Gastroesophageal sphincter (tissue), 4 donors: ENCODE measurements around the gene RALGPS1. TPM values are rescaled to one million over a fixed set of nuclear protein-coding genes. Genes with fewer than 3 reads are reported as not detected.

Experiments used
- ATAC-seq: fragments of 150-250 bp; one replicate; pipeline ENCODE4 v1.9.1; 2016; ENCODE audit warnings: mild to moderate bottlenecking, moderate library complexity
- H3K27ac ChIP-seq, 4 donors: fragments of 200-600 bp; sonication (generic) in 3 of 4; 1 replicate in 3 of 4; 2 replicates in 1 of 4; pipeline ENCODE4 v1.5.1; 2016 to 2019
- H3K27me3 ChIP-seq: fragments of 200-600 bp; sonication (generic); one replicate; pipeline ENCODE4 v1.5.1; 2019
- H3K36me3 ChIP-seq, 2 donors: fragments of 200-600 bp; sonication (generic); one replicate each; pipeline ENCODE4 v1.5.1; 2019; ENCODE audit warnings: control low read depth in 1 of 2
- H3K4me1 ChIP-seq, 3 donors: fragments of 200-600 bp; sonication (generic); 1 replicate in 2 of 3; 2 replicates in 1 of 3; pipeline ENCODE4 v1.5.1; 2016 to 2019; ENCODE audit warnings: control low read depth in 2 of 3
- H3K4me3 ChIP-seq, 2 donors: fragments of 200-600 bp; sonication (generic); one replicate each; pipeline ENCODE4 v1.5.1; 2019; ENCODE audit warnings: mild to moderate bottlenecking in 1 of 2, moderate library complexity in 1 of 2
- H3K9me3 ChIP-seq, 3 donors: fragments of 200-600 bp; sonication (generic); one replicate each; pipeline ENCODE4 v1.5.1; 2017 to 2019; ENCODE audit warnings: control low read depth in 2 of 3
- EP300 ChIP-seq: sonication (generic); formaldehyde crosslinking; IDR thresholded peaks from one replicate; pipeline ENCODE4 v1.6.1; 2017; ENCODE audit warnings: antibody characterized with exemption, mild to moderate bottlenecking
- POLR2A ChIP-seq, 2 donors: fragments of 450-650 bp; IDR thresholded peaks; one replicate each; pipeline ENCODE4 v1.6.1; 2017; ENCODE audit warnings: antibody characterized with exemption in 2 of 2, mild to moderate bottlenecking in 2 of 2, moderate library complexity in 1 of 2
- POLR2AphosphoS5 ChIP-seq: sonication (generic); formaldehyde crosslinking; IDR thresholded peaks from one replicate; pipeline ENCODE4 v1.6.1; 2017; ENCODE audit warnings: antibody characterized with exemption
- WGBS, 2 donors: methylation state at CpG; one replicate each; pipeline ENCODE4 v1.1.5; 2018; ENCODE audit warnings: low coverage in 1 of 2; 5-methylcytosine and 5-hydroxymethylcytosine counted together
- total RNA-seq, 4 donors: library from RNA; depleted of rRNA; stranded (reverse); fragments of >200 nt; gene quantifications; one replicate each; pipeline ENCODE4 v1.1.0, GENCODE V29; 2016
- TF ChIP-seq, protein P1 (sequence below), 4 experiments: fragments of 200-600 bp in 2 of 4; fragments of 450-650 bp in 2 of 4; sonication (generic) in 1 of 4; IDR thresholded peaks; one replicate each; pipeline ENCODE4 v1.5.1; 2017 to 2019; ENCODE audit warnings: antibody characterized with exemption in 4 of 4, mild to moderate bottlenecking in 2 of 4, moderate library complexity in 2 of 4

Gene RALGPS1
- total RNA-seq, 4 donors from 2014 or later: 5.9 to 17.4 (median 11.3) TPM

DNA sequence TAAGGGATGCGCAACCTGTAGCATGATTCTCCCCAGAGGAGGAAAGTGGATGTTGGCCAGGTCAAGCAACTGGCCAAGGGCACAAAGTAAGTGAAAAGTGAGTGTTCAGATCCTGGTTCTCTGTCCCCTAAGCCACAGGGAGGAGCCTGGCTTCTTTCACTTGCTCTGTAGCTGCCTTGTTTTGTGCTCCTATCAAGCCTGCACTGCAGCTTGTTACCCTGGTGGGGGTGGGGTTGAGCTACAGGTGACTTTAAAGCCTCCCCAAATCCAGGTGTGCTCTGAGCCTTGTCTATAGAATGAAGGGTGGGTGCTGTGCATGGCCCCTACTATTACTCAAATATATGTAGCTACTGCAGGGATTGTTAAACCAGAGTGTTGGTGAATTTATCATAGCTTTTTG, 32.9 kb downstream of the RALGPS1 start:
- Histone ChIP-seq H3K36me3 (no peaks in the 10 kb centered on the region), H3K9me3 (no peaks in the 10 kb centered on the region), H3K27ac (no peak overlapping the region), H3K4me3 (no peak overlapping the region), H3K4me1 (peaks cover 0 to 20% (median 6%) of the 10 kb centered on the region in 3 donors), H3K27me3 (no peaks in the 10 kb centered on the region)
- ATAC-seq: no peak
- TF ChIP-seq POLR2AphosphoS5: no peak
- TF ChIP-seq EP300: no peak
- no peak for TF ChIP-seq POLR2A (IDR thresholded peaks at IDR 0.05)
- TF ChIP-seq, protein P1, sequence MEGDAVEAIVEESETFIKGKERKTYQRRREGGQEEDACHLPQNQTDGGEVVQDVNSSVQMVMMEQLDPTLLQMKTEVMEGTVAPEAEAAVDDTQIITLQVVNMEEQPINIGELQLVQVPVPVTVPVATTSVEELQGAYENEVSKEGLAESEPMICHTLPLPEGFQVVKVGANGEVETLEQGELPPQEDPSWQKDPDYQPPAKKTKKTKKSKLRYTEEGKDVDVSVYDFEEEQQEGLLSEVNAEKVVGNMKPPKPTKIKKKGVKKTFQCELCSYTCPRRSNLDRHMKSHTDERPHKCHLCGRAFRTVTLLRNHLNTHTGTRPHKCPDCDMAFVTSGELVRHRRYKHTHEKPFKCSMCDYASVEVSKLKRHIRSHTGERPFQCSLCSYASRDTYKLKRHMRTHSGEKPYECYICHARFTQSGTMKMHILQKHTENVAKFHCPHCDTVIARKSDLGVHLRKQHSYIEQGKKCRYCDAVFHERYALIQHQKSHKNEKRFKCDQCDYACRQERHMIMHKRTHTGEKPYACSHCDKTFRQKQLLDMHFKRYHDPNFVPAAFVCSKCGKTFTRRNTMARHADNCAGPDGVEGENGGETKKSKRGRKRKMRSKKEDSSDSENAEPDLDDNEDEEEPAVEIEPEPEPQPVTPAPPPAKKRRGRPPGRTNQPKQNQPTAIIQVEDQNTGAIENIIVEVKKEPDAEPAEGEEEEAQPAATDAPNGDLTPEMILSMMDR (IDR thresholded peaks at IDR 0.05): no peak
- WGBS, 2 donors: 100% methylated on average over 1 of the region's 1 CpG

DNA sequence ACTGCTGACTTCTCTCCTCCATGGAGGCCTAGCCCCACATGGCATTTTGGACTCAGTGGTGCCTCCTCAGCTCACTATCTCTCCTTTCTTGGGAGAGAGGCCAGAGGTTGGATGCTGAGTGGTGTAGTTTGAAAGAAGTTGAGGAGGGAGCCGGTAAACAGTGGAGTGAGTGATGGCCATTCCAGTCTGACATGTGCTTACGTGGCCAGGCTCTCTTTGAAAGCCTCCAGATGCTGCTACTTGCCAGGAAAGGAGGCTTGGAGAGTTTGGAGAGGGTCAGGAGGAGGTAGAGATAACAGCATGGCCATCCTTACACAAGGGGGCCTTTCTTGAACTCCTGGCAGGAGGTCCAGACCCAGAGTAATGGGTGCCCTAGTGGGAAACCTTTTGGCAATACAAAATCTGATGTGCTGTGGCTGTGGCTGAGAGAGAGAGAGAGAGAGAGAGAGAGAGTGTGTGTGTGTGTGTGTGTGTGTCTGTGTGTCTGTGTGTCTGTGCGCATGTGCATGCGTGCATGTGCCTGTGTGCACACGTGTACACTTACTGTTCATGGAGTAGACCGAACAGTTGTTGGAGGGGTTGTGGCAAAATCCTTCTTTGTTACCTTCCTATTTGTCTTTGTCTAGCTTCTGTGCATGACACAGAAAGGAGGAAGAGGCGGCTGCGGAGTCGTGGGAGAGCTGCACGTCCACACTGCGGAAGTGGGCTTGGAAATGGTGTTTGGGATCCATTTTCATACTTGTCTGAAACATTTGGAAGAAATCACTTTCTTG, 37.8 kb downstream of the RALGPS1 start:
- H3K27ac ChIP-seq: peak overlapping the region in 3 of 4 donors; percentile 33 to 48 (median 47)
- H3K9me3 ChIP-seq: no peaks in the 10 kb centered on the region
- no peak overlapping the region for H3K4me3 ChIP-seq
- H3K27me3 ChIP-seq: no peaks in the 10 kb centered on the region
- no peaks in the 10 kb centered on the region for H3K36me3 ChIP-seq
- H3K4me1 ChIP-seq: peaks cover 0 to 32% (median 13%) of the 10 kb centered on the region in 3 donors
- TF ChIP-seq, protein P1 (IDR thresholded peaks at IDR 0.05): no peak
- TF ChIP-seq POLR2AphosphoS5: peak; percentile 71
- WGBS, 2 donors: 21 to 49% methylated on average over 4 to 9 of the region's 11 CpGs
- peak; percentile 75 for ATAC-seq

DNA sequence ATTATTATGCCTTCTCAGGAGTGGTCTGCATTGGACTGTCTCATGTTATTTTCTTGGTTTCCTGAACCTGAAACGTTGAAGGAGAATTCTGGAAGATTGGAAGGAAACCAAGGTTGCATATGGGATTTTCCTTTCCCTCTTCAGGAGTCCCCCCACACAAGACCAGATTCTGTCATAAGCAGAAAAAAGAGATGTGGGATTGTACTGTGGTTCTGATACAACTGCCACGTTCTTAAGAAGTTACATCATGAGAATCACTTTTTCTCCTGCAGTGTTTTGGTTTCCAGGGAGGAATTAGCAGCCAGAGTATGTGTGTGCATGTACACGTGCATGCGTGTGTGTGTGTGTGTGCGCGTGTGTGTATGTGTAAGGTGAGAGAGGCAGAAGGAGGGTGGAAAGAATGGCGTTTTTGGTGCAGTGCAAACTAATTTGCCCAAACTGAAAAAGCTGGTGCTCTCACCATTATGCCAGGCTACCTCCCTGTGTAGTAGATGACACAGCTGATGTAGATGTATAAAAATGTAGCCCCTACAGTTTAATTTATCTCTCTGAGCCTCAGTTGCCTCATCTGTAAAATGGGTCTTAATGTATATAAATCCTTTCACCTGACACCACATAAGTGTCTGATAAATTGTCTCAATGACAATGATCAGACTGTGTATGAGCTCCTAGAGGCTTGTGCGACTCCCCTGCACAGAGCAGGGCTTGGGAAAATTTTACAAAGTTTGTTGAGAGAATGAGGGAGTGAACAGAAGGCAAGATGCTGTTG, 38.6 kb downstream of the RALGPS1 start:
- Histone ChIP-seq H3K9me3 (no peaks in the 10 kb centered on the region), H3K4me1 (peaks cover 0 to 40% (median 13%) of the 10 kb centered on the region in 3 donors), H3K4me3 (no peak overlapping the region), H3K27me3 (no peaks in the 10 kb centered on the region), H3K36me3 (no peaks in the 10 kb centered on the region), H3K27ac (peak overlapping the region in 2 of 4 donors; percentile 33 to 47)
- 53 to 58% methylated on average over 3 to 8 of the region's 8 CpGs for WGBS, 2 donors
- TF ChIP-seq POLR2AphosphoS5 (no peak), EP300 (no peak), POLR2A (IDR thresholded peaks at IDR 0.05) (no peak)
- TF ChIP-seq, protein P1 (IDR thresholded peaks at IDR 0.05): no peak
- no peak for ATAC-seq

DNA sequence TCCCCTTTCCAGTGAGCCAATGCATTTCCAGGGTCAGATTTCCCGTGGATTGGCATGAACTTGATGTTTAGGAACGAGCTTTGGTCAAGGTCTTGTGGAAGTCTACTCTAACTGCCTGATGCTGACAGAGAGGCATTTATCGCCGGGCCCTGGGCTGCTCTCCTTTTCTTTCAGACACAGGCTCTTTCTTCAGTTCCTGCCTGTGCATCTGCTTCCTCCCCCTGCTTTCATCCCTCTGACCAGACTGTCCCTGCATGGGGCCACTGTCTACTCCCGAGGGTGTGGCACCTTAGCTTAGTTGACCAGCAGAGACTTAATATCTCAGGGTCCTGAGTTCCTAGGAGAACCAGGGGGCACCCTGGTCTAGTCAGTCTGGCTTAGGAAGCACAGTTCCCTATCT, 41.2 kb downstream of the RALGPS1 start:
- no peaks in the 10 kb centered on the region for H3K9me3 ChIP-seq
- WGBS, 2 donors: 79 to 84% methylated on average over 3 to 4 of the region's 5 CpGs

More for the DNA sequence above, 41.2 kb downstream of the RALGPS1 start:
- no peaks in the 10 kb centered on the region for H3K27me3 ChIP-seq
- TF ChIP-seq, protein P1 (IDR thresholded peaks at IDR 0.05): no peak
- no peak overlapping the region for H3K4me3 ChIP-seq
- ATAC-seq: no peak
- no peaks in the 10 kb centered on the region for H3K36me3 ChIP-seq
- peaks cover 0 to 49% (median 13%) of the 10 kb centered on the region in 3 donors for H3K4me1 ChIP-seq
- H3K27ac ChIP-seq: no peak overlapping the region
